Testis (tissue), 3 donors: ENCODE data around the gene SCLY. TPM values are rescaled to one million over a fixed set of nuclear protein-coding genes. Genes with fewer than 3 reads are reported as not detected.

ENCODE experiments used
- DNase-seq: peaks from one replicate; pipeline ENCODE4 v3.0.0-alpha.2; 2019
- H3K27ac ChIP-seq, 2 donors: fragments of 200-600 bp; sonication (generic); one replicate each; pipeline ENCODE4 v1.5.1; 2019
- H3K27me3 ChIP-seq: fragments of 200-600 bp; sonication (generic); one replicate; pipeline ENCODE4 v1.5.1; 2019
- H3K36me3 ChIP-seq: fragments of 200-600 bp; sonication (generic); one replicate; pipeline ENCODE4 v1.5.1; 2017; ENCODE audit warnings: low read depth; ENCODE audit errors: missing control alignments
- H3K4me1 ChIP-seq: fragments of 200-600 bp; sonication (generic); one replicate; pipeline ENCODE4 v1.5.1; 2019
- H3K4me3 ChIP-seq, 2 donors: fragments of 200-600 bp; sonication (generic); one replicate each; pipeline ENCODE4 v1.5.1; 2017 to 2019
- H3K9me3 ChIP-seq: fragments of 200-600 bp; sonication (generic); one replicate; pipeline ENCODE4 v1.5.1; 2017
- POLR2A ChIP-seq: fragments of 450-650 bp; IDR thresholded peaks from one replicate; pipeline ENCODE4 v1.6.1; 2017; ENCODE audit warnings: antibody characterized with exemption, mild to moderate bottlenecking, moderate library complexity
- WGBS, 2 donors: methylation state at CpG; one replicate each; pipeline ENCODE4 v1.1.5; 2018; 5-methylcytosine and 5-hydroxymethylcytosine counted together
- intact Hi-C: fragments of 100-400 bp; cut with DNase I; formaldehyde crosslinking; loops from one replicate; pipeline ENCODE4 v1.15.1; 2023; ENCODE audit warnings: low total_unique reads
- polyA plus RNA-seq: library from polyadenylated mRNA; stranded (reverse); fragments of 350-450 nt; fragmentation: Illumina TruSeq; extraction: RNeasy Lipid Tissue Mini Kit (QIAGEN cat#74804); gene quantifications from one replicate; pipeline ENCODE4 v1.2.3, GENCODE V29; 2014; ENCODE audit warnings: low read depth, low replicate concordance; ENCODE audit not compliant: insufficient read depth
- total RNA-seq, 2 donors: library from RNA; depleted of rRNA; stranded (reverse); fragments of >200 nt; gene quantifications; one replicate each; pipeline ENCODE4 v1.2.3, GENCODE V29; 2016
- TF ChIP-seq, protein P1 (sequence below), 3 experiments: fragments of 450-650 bp in 2 of 3; fragments of 200-600 bp in 1 of 3; sonication (generic) in 1 of 3; IDR thresholded peaks; one replicate each; pipeline ENCODE4 v1.5.1; 2016 to 2019; ENCODE audit warnings: antibody characterized with exemption in 3 of 3, mild to moderate bottlenecking in 2 of 3, moderate library complexity in 1 of 3

SCLY gene
- total and polyA plus RNA-seq, 3 donors from 2014 or later: 19.6 to 40.2 (median 24.6) TPM

- no peaks in the 10 kb centered on the region for H3K9me3 ChIP-seq
- TF ChIP-seq, protein P1, sequence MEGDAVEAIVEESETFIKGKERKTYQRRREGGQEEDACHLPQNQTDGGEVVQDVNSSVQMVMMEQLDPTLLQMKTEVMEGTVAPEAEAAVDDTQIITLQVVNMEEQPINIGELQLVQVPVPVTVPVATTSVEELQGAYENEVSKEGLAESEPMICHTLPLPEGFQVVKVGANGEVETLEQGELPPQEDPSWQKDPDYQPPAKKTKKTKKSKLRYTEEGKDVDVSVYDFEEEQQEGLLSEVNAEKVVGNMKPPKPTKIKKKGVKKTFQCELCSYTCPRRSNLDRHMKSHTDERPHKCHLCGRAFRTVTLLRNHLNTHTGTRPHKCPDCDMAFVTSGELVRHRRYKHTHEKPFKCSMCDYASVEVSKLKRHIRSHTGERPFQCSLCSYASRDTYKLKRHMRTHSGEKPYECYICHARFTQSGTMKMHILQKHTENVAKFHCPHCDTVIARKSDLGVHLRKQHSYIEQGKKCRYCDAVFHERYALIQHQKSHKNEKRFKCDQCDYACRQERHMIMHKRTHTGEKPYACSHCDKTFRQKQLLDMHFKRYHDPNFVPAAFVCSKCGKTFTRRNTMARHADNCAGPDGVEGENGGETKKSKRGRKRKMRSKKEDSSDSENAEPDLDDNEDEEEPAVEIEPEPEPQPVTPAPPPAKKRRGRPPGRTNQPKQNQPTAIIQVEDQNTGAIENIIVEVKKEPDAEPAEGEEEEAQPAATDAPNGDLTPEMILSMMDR (IDR thresholded peaks at IDR 0.05): no peak
- TF ChIP-seq POLR2A: no peak
- intact Hi-C loops: no loop called here
- H3K4me1 ChIP-seq: no peaks in the 10 kb centered on the region
- H3K27ac ChIP-seq: no peak overlapping the region
- H3K36me3 ChIP-seq: no peaks in the 10 kb centered on the region
- H3K27me3 ChIP-seq: no peaks in the 10 kb centered on the region
- DNase-seq: no peak
- no peak overlapping the region for H3K4me3 ChIP-seq
These were observed 14.6 kb downstream of the SCLY start for GRCh38 chr2:238075397-238075796.

DNA sequence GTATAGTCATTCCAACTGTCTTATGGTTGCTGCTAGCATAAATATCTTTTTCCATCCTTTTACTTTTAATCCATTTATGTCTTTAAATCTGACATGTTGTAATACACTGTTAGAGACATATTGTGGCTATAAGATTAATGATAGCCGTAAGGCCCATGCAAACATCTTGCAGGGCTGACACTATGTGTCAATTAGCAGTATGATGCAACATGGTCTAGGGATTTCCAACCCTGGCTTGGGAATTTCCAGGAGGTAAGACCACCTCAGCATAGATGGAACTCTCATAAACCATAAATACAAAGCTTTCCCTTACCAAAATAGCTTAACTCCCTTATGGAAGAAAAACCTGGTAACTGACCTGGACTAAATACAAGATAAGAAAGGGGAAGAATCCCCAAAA lies 16.5 kb downstream of the SCLY start:
- Histone ChIP-seq H3K9me3 (no peaks in the 10 kb centered on the region), H3K4me1 (no peaks in the 10 kb centered on the region), H3K36me3 (no peaks in the 10 kb centered on the region), H3K27ac (no peak overlapping the region), H3K27me3 (no peaks in the 10 kb centered on the region), H3K4me3 (no peak overlapping the region)
- intact Hi-C loops: no loop called here
- TF ChIP-seq, protein P1 (IDR thresholded peaks at IDR 0.05): no peak
- TF ChIP-seq POLR2A: no peak
- no peak for DNase-seq
- 89 to 94% methylated on average over 1 of the region's 1 CpG for WGBS, 2 donors

- Histone ChIP-seq H3K36me3 (no peaks in the 10 kb centered on the region), H3K4me1 (no peaks in the 10 kb centered on the region), H3K4me3 (no peak overlapping the region), H3K27ac (no peak overlapping the region), H3K27me3 (no peaks in the 10 kb centered on the region), H3K9me3 (no peaks in the 10 kb centered on the region)
- 91 to 96% methylated on average over 2 of the region's 2 CpGs for WGBS, 2 donors
- no peak for DNase-seq
- TF ChIP-seq, protein P1 (IDR thresholded peaks at IDR 0.05): no peak
- no peak for TF ChIP-seq POLR2A
- intact Hi-C loops: no loop called here
These were observed 19.1 kb downstream of the SCLY start for GRCh38 chr2:238079874-238080327.

DNA sequence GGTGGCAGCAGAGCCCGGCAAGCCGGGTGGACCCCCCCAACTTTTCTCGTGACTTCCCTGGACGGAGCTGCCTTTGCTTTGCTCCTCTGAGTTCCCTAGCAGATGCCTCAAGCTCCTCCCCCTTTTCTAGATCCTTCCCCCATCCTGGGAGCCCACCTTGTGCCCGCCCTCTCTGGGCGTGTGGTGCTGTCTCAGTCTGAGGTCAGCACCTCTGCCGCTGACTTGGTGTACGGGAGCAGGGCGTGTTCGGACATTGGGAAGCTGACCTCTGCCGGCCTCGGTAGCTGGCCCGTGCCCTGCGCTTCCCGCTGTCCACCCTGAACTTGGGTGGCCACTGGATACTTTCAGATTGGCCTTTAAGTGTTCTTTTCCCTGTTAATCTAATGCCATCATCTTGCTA lies 19.7 kb downstream of the SCLY start:
- H3K27me3 ChIP-seq: no peaks in the 10 kb centered on the region
- WGBS, 2 donors: 92 to 96% methylated on average over 15 of the region's 15 CpGs
- H3K4me1 ChIP-seq: no peaks in the 10 kb centered on the region
- H3K27ac ChIP-seq: no peak overlapping the region
- TF ChIP-seq, protein P1 (IDR thresholded peaks at IDR 0.05): no peak
- no peak for TF ChIP-seq POLR2A
- no peak overlapping the region for H3K4me3 ChIP-seq
- H3K9me3 ChIP-seq: no peaks in the 10 kb centered on the region
- DNase-seq: no peak
- intact Hi-C loops: no loop called here
- no peaks in the 10 kb centered on the region for H3K36me3 ChIP-seq

GRCh38 chr2:238081150-238081549 lies 20.3 kb downstream of the SCLY start:
- no peaks in the 10 kb centered on the region for H3K27me3 ChIP-seq
- H3K27ac ChIP-seq: no peak overlapping the region
- H3K36me3 ChIP-seq: no peaks in the 10 kb centered on the region
- TF ChIP-seq POLR2A: no peak
- TF ChIP-seq, protein P1 (IDR thresholded peaks at IDR 0.05): no peak
- intact Hi-C loops: no loop called here
- no peaks in the 10 kb centered on the region for H3K4me1 ChIP-seq
- WGBS, 2 donors: 81 to 88% methylated on average over 13 of the region's 13 CpGs
- H3K9me3 ChIP-seq: no peaks in the 10 kb centered on the region
- H3K4me3 ChIP-seq: no peak overlapping the region
- DNase-seq: no peak
